ENCODE data around the gene C17orf78. TPM values are rescaled to one million over a fixed set of nuclear protein-coding genes. Genes with fewer than 3 reads are reported as not detected.

Gene C17orf78
- total and polyA plus RNA-seq, 2 of the 13 experiments (the other 11 are each of a cell fraction or from before 2014, with no cell fraction given), result not detected

- TF ChIP-seq FOXA1 (IDR thresholded peaks at IDR 0.05) (no peak), FOXA1 (CRISPR knock-in tag; IDR thresholded peaks at IDR 0.05) (no peak), ETV5 (CRISPR knock-in tag; IDR thresholded peaks at IDR 0.05; ENCODE audit: borderline replicate concordance) (0 out of 2 replicates have a peak, but pooled peaks have one; percentile 15), ZNF136 (CRISPR knock-in tag; IDR thresholded peaks at IDR 0.05; ENCODE audit: low read depth) (no peak), ZNF891 (CRISPR knock-in tag; IDR thresholded peaks at IDR 0.05) (peak; percentile 92), ESRRA (CRISPR knock-in tag; IDR thresholded peaks at IDR 0.05; ENCODE audit: low read depth) (no peak), SRF (IDR thresholded peaks at IDR 0.05; ENCODE audit: low read depth, low read length) (no peak), JARID2 (CRISPR knock-in tag; IDR thresholded peaks at IDR 0.05; ENCODE audit: insufficient replicate concordance) (peak; percentile 24), ZNF776 (CRISPR knock-in tag; IDR thresholded peaks at IDR 0.05) (no peak), FIP1L1 (IDR thresholded peaks at IDR 0.05; ENCODE audit: borderline replicate concordance, insufficient read depth, low read depth, low read length) (no peak), KMT2B (CRISPR knock-in tag; IDR thresholded peaks at IDR 0.05) (no peak), ZNF761 (CRISPR knock-in tag; conservative IDR thresholded peaks at IDR 0.05) (no peak; the same call in 1 of the 2 replicates), PRMT3 (CRISPR knock-in tag; IDR thresholded peaks at IDR 0.05; ENCODE audit: borderline replicate concordance, low read depth) (no peak), ZNF570 (CRISPR knock-in tag; IDR thresholded peaks at IDR 0.05; ENCODE audit: borderline replicate concordance) (no peak), YEATS4 (CRISPR knock-in tag; IDR thresholded peaks at IDR 0.05; ENCODE audit: borderline replicate concordance) (peak; percentile 56; the same call in 1 of the 2 replicates), AGO2 (optimal IDR thresholded peaks at IDR 0.05; ENCODE audit: low read depth, low read length) (peak; percentile 55), SOX13 (IDR thresholded peaks at IDR 0.05) (no peak), SOX13 (CRISPR knock-in tag; conservative IDR thresholded peaks at IDR 0.05 in 1 of 2, IDR thresholded peaks at IDR 0.05 in 1 of 2) (peak in 1 of 2 experiments; percentile 24; a peak in 1 of 4 replicates), ZFP62 (CRISPR knock-in tag; IDR thresholded peaks at IDR 0.05) (no peak), TSC22D2 (CRISPR knock-in tag; IDR thresholded peaks at IDR 0.05; ENCODE audit: borderline replicate concordance) (no peak; the same call in 1 of the 2 replicates), ZNF766 (CRISPR knock-in tag; IDR thresholded peaks at IDR 0.05; ENCODE audit: borderline replicate concordance) (no peak)
- TF ChIP-seq, protein P1, sequence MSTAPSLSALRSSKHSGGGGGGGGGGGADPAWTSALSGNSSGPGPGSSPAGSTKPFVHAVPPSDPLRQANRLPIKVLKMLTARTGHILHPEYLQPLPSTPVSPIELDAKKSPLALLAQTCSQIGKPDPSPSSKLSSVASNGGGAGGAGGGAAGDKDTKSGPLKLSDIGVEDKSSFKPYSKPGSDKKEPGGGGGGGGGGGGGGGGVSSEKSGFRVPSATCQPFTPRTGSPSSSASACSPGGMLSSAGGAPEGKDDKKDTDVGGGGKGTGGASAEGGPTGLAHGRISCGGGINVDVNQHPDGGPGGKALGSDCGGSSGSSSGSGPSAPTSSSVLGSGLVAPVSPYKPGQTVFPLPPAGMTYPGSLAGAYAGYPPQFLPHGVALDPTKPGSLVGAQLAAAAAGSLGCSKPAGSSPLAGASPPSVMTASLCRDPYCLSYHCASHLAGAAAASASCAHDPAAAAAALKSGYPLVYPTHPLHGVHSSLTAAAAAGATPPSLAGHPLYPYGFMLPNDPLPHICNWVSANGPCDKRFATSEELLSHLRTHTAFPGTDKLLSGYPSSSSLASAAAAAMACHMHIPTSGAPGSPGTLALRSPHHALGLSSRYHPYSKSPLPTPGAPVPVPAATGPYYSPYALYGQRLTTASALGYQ (CRISPR knock-in tag; IDR thresholded peaks at IDR 0.05), result no peak
- TF ChIP-seq, protein P2, sequence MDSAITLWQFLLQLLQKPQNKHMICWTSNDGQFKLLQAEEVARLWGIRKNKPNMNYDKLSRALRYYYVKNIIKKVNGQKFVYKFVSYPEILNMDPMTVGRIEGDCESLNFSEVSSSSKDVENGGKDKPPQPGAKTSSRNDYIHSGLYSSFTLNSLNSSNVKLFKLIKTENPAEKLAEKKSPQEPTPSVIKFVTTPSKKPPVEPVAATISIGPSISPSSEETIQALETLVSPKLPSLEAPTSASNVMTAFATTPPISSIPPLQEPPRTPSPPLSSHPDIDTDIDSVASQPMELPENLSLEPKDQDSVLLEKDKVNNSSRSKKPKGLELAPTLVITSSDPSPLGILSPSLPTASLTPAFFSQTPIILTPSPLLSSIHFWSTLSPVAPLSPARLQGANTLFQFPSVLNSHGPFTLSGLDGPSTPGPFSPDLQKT (CRISPR knock-in tag; IDR thresholded peaks at IDR 0.05; ENCODE audit: borderline replicate concordance), result no peak
Observed at GRCh38 chr17:37406635-37407461, 31.1 kb downstream of the C17orf78 start, which contains the start of the genes ACACA and TADA2A (continued).
